ENCODE data around the gene CMBL. TPM values are rescaled to one million over a fixed set of nuclear protein-coding genes. Genes with fewer than 3 reads are reported as not detected.

The CMBL gene
- total and polyA plus RNA-seq, 2 experiments from 2014 or later: 20.8 to 24.1 TPM

GRCh38 chr5:10243660-10244240, 64.0 kb downstream of the CMBL start:
- Histone ChIP-seq H2AFZ (no peak overlapping the region), H3K4me3 (no peak overlapping the region), H3K9me3 (ENCODE audit: low read depth) (no peaks in the 10 kb centered on the region), H3K27me3 (no peaks in the 10 kb centered on the region), H3K4me2 (no peak overlapping the region), H4K20me1 (ENCODE audit: insufficient read depth, poor library complexity, severe bottlenecking) (no peaks in the 10 kb centered on the region), H3K4me1 (ENCODE audit: insufficient read depth) (peaks cover 8% of the 10 kb centered on the region), H3K9me2 (replicated peaks; ENCODE audit: insufficient read depth) (no peaks in the 10 kb centered on the region), H3K36me3 (replicated peaks; ENCODE audit: insufficient read depth, low read depth) (no peaks in the 10 kb centered on the region), H3K27ac (no peak overlapping the region), H3K79me2 (peaks cover 26% of the 10 kb centered on the region)
- DNase-seq (ENCODE audit: low spot score): no peak
- TF ChIP-seq EZH2phosphoT487 (IDR thresholded peaks at IDR 0.05; ENCODE audit: low read depth, severe bottlenecking, unreplicated experiment) (peak; percentile 50), CTCF (IDR thresholded peaks at IDR 0.05; ENCODE audit: poor library complexity) (no peak)
- WGBS (ENCODE audit: low lambda C conversion rate, missing lambda C conversion rate): 92% methylated on average over 1 of the region's 1 CpG

- Histone ChIP-seq H3K4me1 (ENCODE audit: insufficient read depth) (no peaks in the 10 kb centered on the region), H3K9me2 (replicated peaks; ENCODE audit: insufficient read depth) (no peaks in the 10 kb centered on the region), H3K27ac (no peak overlapping the region), H3K4me2 (no peak overlapping the region), H3K9me3 (ENCODE audit: low read depth) (no peaks in the 10 kb centered on the region), H3K27me3 (no peaks in the 10 kb centered on the region), H3K36me3 (replicated peaks; ENCODE audit: insufficient read depth, low read depth) (no peaks in the 10 kb centered on the region), H2AFZ (no peak overlapping the region), H4K20me1 (ENCODE audit: insufficient read depth, poor library complexity, severe bottlenecking) (no peaks in the 10 kb centered on the region), H3K79me2 (no peaks in the 10 kb centered on the region), H3K4me3 (no peak overlapping the region)
- DNase-seq (ENCODE audit: low spot score): no peak
- 92% methylated on average over 8 of the region's 8 CpGs for WGBS (ENCODE audit: low lambda C conversion rate, missing lambda C conversion rate)
- no peak for TF ChIP-seq EZH2 (IDR thresholded peaks at IDR 0.05; ENCODE audit: borderline replicate concordance)
- no peak for TF ChIP-seq CTCF (IDR thresholded peaks at IDR 0.05; ENCODE audit: poor library complexity)
- TF ChIP-seq EZH2phosphoT487 (IDR thresholded peaks at IDR 0.05; ENCODE audit: low read depth, severe bottlenecking, unreplicated experiment): no peak
Measured at GRCh38 chr5:10235350-10235749, 72.4 kb downstream of the CMBL start.

GRCh38 chr5:10233505-10233904, 74.2 kb downstream of the CMBL start:
- no peak overlapping the region for H3K4me2 ChIP-seq
- peak; percentile 80 for DNase-seq (ENCODE audit: low spot score)
- H2AFZ ChIP-seq: no peak overlapping the region
- H3K27me3 ChIP-seq: no peaks in the 10 kb centered on the region
- no peaks in the 10 kb centered on the region for H3K9me3 ChIP-seq (ENCODE audit: low read depth)
- H3K4me3 ChIP-seq: no peak overlapping the region
- TF ChIP-seq EZH2 (IDR thresholded peaks at IDR 0.05; ENCODE audit: borderline replicate concordance) (no peak), CTCF (IDR thresholded peaks at IDR 0.05; ENCODE audit: poor library complexity) (peak; percentile 56), EZH2phosphoT487 (IDR thresholded peaks at IDR 0.05; ENCODE audit: low read depth, severe bottlenecking, unreplicated experiment) (no peak)
- H3K27ac ChIP-seq: no peak overlapping the region
- no peaks in the 10 kb centered on the region for H3K36me3 ChIP-seq (replicated peaks; ENCODE audit: insufficient read depth, low read depth)
- no peaks in the 10 kb centered on the region for H3K79me2 ChIP-seq
- H3K9me2 ChIP-seq (replicated peaks; ENCODE audit: insufficient read depth): no peaks in the 10 kb centered on the region
- WGBS (ENCODE audit: low lambda C conversion rate, missing lambda C conversion rate): 46% methylated on average over 7 of the region's 7 CpGs
- no peaks in the 10 kb centered on the region for H4K20me1 ChIP-seq (ENCODE audit: insufficient read depth, poor library complexity, severe bottlenecking)
- no peaks in the 10 kb centered on the region for H3K4me1 ChIP-seq (ENCODE audit: insufficient read depth)
